Measurements from ENCODE around the gene COPS7B. TPM values are rescaled to one million over a fixed set of nuclear protein-coding genes. Genes with fewer than 3 reads are reported as not detected.
"Not testable (repeated sequence)": the region's sequence is repeated elsewhere in the genome, so short reads cannot be mapped to it uniquely, and the experiment has no call there.

Gene COPS7B
- total and polyA plus RNA-seq, 2 donors (not counting 1 experiment from before 2014, with no cell fraction given), result 17.7 to 39.5 TPM

DNA sequence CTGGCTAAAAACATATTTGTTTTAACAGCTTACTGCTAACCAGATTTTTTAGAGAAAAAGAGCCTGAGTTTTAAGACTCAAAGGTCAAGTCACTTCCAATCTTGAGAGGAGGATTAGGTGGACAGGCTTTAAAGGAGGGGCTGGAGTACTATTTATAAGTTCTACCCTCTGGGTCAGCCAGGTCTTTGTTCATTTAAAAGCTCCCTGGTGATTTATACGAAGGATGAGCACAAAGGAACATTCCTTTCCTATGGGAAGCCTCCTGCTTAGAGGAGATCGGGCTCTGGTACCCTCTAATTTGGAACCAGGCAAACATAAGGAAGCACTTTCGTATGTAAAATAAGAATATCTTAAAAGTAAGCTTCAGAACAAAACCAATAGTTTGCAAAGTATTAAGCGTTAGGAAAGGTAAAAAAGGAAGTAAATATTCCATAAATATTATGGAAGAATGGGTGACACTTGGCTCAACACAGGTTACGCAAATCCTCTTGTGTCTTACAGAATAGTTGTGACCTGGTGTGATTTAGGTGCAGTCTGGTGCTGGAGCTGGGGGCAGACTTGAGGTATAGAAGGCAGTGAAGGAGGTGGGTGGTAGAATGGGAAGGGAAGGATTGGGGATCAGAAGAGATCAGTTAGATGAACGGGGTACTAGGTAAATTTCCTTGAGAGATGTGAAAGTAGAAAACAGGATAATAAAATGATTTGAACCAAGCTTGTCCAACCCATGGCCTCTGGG lies 40.8 kb upstream of the COPS7B start:
- DNase-seq (ENCODE audit: low read depth in 2 of 2), result no peak
- no peaks in the 10 kb centered on the region for H3K36me3 ChIP-seq (ENCODE audit: control insufficient read depth, insufficient read depth, low read length)
- no peak overlapping the region for H3K4me2 ChIP-seq (ENCODE audit: extremely low read depth, insufficient read depth, low read length)
- H3K9me3 ChIP-seq (ENCODE audit: control insufficient read depth, insufficient read depth, low read depth, low read length), result no peaks in the 10 kb centered on the region
- H2AFZ ChIP-seq (ENCODE audit: low read length), result no peak overlapping the region
- H3K27me3 ChIP-seq (ENCODE audit: control insufficient read depth, insufficient read depth, low read length), result no peaks in the 10 kb centered on the region
- TF ChIP-seq EZH2 (IDR thresholded peaks at IDR 0.05; ENCODE audit: low read length, missing control alignments) (no peak), CTCF (conservative IDR thresholded peaks at IDR 0.05 in 1 of 2, IDR thresholded peaks at IDR 0.05 in 1 of 2; ENCODE audit: low read depth in 1 of 2, low read length in 2 of 2) (no peak)
- H3K79me2 ChIP-seq (ENCODE audit: control insufficient read depth, insufficient read depth, low read length), result no peaks in the 10 kb centered on the region
- H3K4me3 ChIP-seq (replicated peaks in 1 of 4; ENCODE audit: control extremely low read depth in 1 of 4, insufficient read depth in 1 of 4, low read depth in 3 of 4, low read length in 4 of 4), result no peak overlapping the region
- H4K20me1 ChIP-seq (ENCODE audit: control insufficient read depth, extremely low read depth, insufficient read depth, low read length), result no peaks in the 10 kb centered on the region
- no peaks in the 10 kb centered on the region for H3K4me1 ChIP-seq (ENCODE audit: control insufficient read depth, extremely low read depth, insufficient read depth, low read length)
- no peak overlapping the region for H3K9ac ChIP-seq (ENCODE audit: insufficient read depth, low read length)
- H3K27ac ChIP-seq (ENCODE audit: insufficient read depth, low read length), result no peak overlapping the region

DNA sequence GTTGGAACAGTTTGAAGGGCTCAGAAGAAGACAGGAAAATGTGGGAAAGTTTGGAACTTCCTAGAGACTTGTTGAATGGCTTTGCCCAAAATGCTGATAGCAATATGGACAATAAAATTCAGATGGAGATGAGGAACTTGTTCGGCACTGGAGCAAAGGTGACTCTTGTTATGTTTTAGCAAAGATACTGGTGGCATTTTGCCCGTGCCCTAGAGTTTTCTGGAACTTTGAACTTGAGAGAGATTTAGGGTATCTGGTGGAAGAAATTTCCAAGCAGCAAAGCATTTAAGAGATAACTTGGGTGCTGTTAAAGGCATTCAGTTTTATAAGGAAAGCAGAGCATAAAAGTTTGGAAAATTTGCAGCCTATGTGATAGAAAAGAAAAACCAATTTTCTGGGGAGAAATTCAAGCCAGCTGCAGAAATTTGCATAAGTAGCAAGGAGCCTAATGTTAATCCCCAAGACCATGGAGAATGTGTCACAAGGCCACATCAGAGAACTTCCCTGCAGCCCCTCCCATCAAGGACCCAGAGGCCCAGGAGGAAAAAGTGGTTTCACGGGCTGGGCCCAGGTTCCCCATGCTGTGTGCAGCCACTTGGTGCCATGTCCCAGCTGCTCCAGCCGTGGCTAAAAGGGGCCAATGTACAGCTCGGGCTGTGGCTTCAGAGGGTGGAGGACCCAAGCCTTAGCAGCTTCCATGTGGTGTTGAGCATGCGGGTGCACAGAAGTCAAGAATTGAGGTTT lies 37.9 kb upstream of the COPS7B start:
- H3K4me2 ChIP-seq (ENCODE audit: extremely low read depth, insufficient read depth, low read length); DNase-seq (ENCODE audit: low read depth in 2 of 2); H2AFZ ChIP-seq (ENCODE audit: low read length); H3K27me3 ChIP-seq (ENCODE audit: control insufficient read depth, insufficient read depth, low read length); H3K4me3 ChIP-seq (replicated peaks in 1 of 4; ENCODE audit: control extremely low read depth in 1 of 4, insufficient read depth in 1 of 4, low read depth in 3 of 4, low read length in 4 of 4); H3K27ac ChIP-seq (ENCODE audit: insufficient read depth, low read length); H3K9ac ChIP-seq (ENCODE audit: insufficient read depth, low read length); H3K9me3 ChIP-seq (ENCODE audit: control insufficient read depth, insufficient read depth, low read depth, low read length); H3K4me1 ChIP-seq (ENCODE audit: control insufficient read depth, extremely low read depth, insufficient read depth, low read length); H3K79me2 ChIP-seq (ENCODE audit: control insufficient read depth, insufficient read depth, low read length); H3K36me3 ChIP-seq (ENCODE audit: control insufficient read depth, insufficient read depth, low read length); H4K20me1 ChIP-seq (ENCODE audit: control insufficient read depth, extremely low read depth, insufficient read depth, low read length): not testable (repeated sequence)

DNA sequence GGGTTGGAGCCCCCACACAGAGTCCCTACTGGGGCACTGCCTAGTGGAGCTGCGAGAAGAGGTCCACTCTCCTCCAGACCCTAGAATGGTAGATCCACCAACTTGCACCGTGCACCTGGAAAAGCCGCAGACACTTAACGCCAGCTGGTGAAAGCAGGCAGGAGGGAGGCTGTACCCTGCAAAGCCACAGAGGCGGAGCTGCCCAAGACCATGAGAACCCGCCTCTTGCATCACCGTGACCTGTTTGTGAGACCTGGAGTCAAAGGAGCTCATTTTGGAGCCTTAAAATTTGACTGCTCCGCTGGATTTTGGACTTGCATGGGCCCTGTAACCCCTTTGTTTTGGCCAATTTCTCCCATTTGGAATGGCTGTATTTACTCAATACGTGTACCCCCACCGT lies 37.2 kb upstream of the COPS7B start:
- H3K36me3 ChIP-seq (ENCODE audit: control insufficient read depth, insufficient read depth, low read length); H3K27ac ChIP-seq (ENCODE audit: insufficient read depth, low read length); H3K4me3 ChIP-seq (replicated peaks in 1 of 4; ENCODE audit: control extremely low read depth in 1 of 4, insufficient read depth in 1 of 4, low read depth in 3 of 4, low read length in 4 of 4); H3K4me2 ChIP-seq (ENCODE audit: extremely low read depth, insufficient read depth, low read length); H3K9ac ChIP-seq (ENCODE audit: insufficient read depth, low read length); H3K79me2 ChIP-seq (ENCODE audit: control insufficient read depth, insufficient read depth, low read length); H3K27me3 ChIP-seq (ENCODE audit: control insufficient read depth, insufficient read depth, low read length); DNase-seq (ENCODE audit: low read depth in 2 of 2); H3K9me3 ChIP-seq (ENCODE audit: control insufficient read depth, insufficient read depth, low read depth, low read length); H3K4me1 ChIP-seq (ENCODE audit: control insufficient read depth, extremely low read depth, insufficient read depth, low read length); H2AFZ ChIP-seq (ENCODE audit: low read length); H4K20me1 ChIP-seq (ENCODE audit: control insufficient read depth, extremely low read depth, insufficient read depth, low read length): not testable (repeated sequence)
